Ovary (tissue), 3 donors: ENCODE data around the gene RIC3.
"Not testable (repeated sequence)": the region's sequence is repeated elsewhere in the genome, so short reads cannot be mapped to it uniquely, and the experiment has no call there.

Experiments
- EP300 ChIP-seq: sonication (generic); formaldehyde crosslinking; IDR thresholded peaks from one replicate; pipeline ENCODE4 v1.6.1; 2017; ENCODE audit warnings: antibody characterized with exemption
- POLR2A ChIP-seq: fragments of 450-650 bp; IDR thresholded peaks from one replicate; pipeline ENCODE4 v1.6.1; 2017; ENCODE audit warnings: antibody characterized with exemption, mild to moderate bottlenecking, moderate library complexity
- TF ChIP-seq, protein P1 (sequence below), 3 donors: fragments of 450-650 bp in 2 of 3; fragments of 200-600 bp in 1 of 3; IDR thresholded peaks; one replicate each; pipeline versions ENCODE4 v1.5.1 to v1.8.0; 2016 to 2022; ENCODE audit warnings: antibody characterized with exemption in 3 of 3, mild to moderate bottlenecking in 1 of 3
- donor health status: DM: no; HTN: no; CAD: no.

DNA sequence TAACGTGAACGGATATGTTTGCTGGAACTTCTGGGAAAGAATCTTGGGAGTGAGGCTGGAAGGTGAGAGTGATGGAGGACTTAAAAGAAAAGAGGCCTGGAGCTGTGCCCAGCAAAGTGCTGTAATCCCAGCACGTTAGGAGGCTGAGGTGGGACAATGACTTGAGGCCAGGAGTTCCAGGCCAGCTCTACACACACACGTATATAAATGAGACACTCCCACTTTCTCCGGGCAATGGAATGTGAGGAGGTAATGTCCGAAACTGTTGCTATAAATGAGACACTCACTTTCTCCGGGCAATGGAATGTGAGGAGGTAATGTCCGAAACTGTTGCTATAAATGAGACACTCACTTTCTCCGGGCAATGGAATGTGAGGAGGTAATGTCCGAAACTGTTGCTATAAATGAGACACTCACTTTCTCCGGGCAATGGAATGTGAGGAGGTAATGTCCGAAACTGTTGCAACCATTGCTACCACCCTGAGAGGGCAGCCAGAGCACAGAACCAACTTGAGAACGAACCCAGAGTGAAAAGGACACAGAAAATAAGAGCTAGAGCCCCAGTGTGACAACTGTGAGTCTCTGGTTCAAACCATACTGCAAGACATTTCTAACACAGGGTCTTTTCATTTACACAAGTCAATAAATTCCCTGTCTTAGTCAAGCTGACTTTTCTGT, 7.1 kb downstream of the RIC3 start:
- TF ChIP-seq POLR2A, EP300: not testable (repeated sequence)
- TF ChIP-seq, protein P1, sequence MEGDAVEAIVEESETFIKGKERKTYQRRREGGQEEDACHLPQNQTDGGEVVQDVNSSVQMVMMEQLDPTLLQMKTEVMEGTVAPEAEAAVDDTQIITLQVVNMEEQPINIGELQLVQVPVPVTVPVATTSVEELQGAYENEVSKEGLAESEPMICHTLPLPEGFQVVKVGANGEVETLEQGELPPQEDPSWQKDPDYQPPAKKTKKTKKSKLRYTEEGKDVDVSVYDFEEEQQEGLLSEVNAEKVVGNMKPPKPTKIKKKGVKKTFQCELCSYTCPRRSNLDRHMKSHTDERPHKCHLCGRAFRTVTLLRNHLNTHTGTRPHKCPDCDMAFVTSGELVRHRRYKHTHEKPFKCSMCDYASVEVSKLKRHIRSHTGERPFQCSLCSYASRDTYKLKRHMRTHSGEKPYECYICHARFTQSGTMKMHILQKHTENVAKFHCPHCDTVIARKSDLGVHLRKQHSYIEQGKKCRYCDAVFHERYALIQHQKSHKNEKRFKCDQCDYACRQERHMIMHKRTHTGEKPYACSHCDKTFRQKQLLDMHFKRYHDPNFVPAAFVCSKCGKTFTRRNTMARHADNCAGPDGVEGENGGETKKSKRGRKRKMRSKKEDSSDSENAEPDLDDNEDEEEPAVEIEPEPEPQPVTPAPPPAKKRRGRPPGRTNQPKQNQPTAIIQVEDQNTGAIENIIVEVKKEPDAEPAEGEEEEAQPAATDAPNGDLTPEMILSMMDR (IDR thresholded peaks at IDR 0.05) = not testable (repeated sequence)
